Mammary epithelial cell (primary cell): ENCODE data around the gene AGXT.

Source experiments
- CTCF ChIP-seq, 2 donors: IDR thresholded peaks in 1 of 2; conservative IDR thresholded peaks in 1 of 2; 2 replicates each; pipeline ENCODE4 v1.5.1; 2011 to 2012; ENCODE audit warnings: inconsistent platforms in 2 of 2, low read length in 2 of 2, mild to moderate bottlenecking in 2 of 2, control low read depth in 1 of 2, low read depth in 1 of 2; ENCODE audit not compliant: insufficient read depth in 1 of 2; ENCODE audit errors: extremely low read depth in 1 of 2
- EZH2 ChIP-seq: IDR thresholded peaks from 2 replicates; pipeline ENCODE4 v1.6.1; 2012; ENCODE audit warnings: low read length, inconsistent platforms, borderline replicate concordance

- TF ChIP-seq CTCF (conservative IDR thresholded peaks at IDR 0.05 in 1 of 2, IDR thresholded peaks at IDR 0.05 in 1 of 2; ENCODE audit: extremely low read depth in 1 of 2, insufficient read depth in 1 of 2, low read depth in 1 of 2, low read length in 2 of 2) (no peak), EZH2 (no peak)
These were observed 19.7 kb downstream of the AGXT start for GRCh38 chr2:240888130-240888889.
